HTR-8/SVneo (cell line): ENCODE measurements around the gene DDI2.
"Not testable (repeated sequence)": the region's sequence is repeated elsewhere in the genome, so short reads cannot be mapped to it uniquely, and the experiment has no call there.

Experiments
- DNase-seq: peaks from one replicate; pipeline ENCODE4 v3.0.0; 2011; ENCODE audit warnings: low spot score, mixed read lengths; ENCODE audit not compliant: insufficient read length
- FAIRE-seq: peaks from 2 replicates; lab custom pipeline; 2011; peaks lifted over from hg19 to GRCh38; lab: Jason Lieb, UNC

The DDI2 gene

DNA sequence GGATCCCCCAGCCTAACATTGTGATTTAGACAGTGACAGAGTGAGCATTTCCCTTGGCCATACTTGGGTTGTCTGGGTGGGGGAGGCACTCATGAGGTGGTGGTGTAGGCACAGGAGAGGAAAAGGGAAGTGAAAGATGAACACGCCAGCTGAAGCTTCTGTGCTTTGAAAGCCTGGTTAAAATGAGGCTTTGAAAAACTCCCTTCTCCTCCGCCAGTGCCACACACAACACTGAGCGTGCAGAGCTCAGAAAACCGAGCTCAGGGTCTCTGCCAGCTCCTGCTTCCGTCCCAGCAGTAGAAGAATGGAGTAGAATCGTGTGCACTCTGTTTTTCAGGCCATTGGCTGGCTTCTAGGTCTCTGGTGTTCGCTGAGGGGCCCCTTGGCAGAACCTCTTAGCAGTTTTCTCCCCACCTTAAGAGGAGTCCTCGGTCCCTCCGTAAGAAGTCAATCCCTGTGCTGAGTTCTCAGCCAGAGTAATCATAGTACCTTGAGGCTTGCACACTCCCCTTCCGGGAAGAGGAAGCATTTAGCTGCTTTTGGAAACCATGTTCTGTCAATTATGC is 79.8 kb downstream of the DDI2 start:
- DNase-seq (no peak), FAIRE-seq (no peak)

DNA sequence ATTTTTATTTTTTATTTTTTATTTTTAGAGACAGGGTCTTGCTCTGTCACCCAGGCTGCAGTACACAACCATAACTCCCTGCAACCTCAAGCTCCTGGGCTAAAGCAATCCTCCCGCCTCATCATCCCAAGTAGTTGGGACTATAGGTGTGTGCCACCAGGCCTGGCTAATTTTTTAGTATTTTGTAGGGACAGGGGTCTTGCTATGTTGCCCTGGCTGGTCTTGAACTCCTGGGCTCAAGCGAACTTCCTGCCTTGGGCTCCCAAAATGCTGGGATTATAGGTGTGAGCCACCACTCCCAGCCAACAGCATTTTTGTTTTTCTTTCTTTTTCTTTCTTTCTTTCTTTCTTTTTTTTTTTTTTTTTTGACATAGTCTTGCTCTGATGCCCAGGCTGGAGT is 80.9 kb downstream of the DDI2 start:
- FAIRE-seq (no peak), DNase-seq (no peak)

- not testable (repeated sequence) for DNase-seq, FAIRE-seq
These were observed 82.1 kb downstream of the DDI2 start for GRCh38 chr1:15699321-15699720.

GRCh38 chr1:15700508-15700907 is 83.2 kb downstream of the DDI2 start:
- FAIRE-seq: no peak
- DNase-seq: no peak

DNA sequence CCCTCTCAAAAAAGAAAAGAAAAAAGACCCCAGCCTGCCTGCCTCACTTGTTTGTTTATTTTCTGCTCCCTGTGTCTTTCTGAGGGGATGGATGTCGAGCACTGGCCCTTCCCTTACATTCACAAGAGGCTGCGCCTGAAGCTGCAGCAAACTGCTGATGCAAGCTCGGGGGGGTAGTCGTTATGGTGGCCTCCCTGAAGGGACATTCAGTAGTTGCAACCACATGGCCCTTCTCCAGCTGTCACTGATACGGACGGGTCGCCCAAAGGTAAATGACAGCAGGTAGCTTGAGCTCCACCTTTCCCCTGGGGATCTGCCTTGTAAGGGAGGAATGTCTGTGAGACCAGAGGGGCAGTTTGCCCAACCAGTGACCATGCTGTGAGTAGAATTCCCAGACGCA is 84.5 kb downstream of the DDI2 start:
- FAIRE-seq: no peak
- DNase-seq: no peak

GRCh38 chr1:15702722-15703550 is 85.7 kb downstream of the DDI2 start:
- FAIRE-seq (no peak), DNase-seq (no peak)

DNA sequence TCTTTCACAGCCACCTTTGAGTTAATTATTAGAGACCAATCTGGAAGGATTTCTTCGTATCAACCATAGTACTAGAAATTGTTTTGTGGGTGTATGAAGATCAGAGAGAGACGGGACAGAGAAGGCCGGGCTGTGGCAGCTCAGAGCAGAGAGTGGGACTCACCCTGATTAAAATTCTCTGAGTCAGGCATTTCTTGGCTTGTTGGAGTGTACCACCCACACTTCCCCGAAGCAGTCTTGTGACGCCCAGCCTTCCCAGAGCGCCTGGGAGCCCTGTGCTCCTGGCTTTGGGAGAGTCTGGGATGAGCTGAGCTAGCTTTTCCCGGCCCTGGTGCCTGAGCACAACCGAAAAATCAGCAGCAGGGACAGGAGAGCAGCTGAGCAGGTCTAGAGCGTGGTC is 86.3 kb downstream of the DDI2 start:
- DNase-seq (peak; percentile 71), FAIRE-seq (no peak)

- DNase-seq (no peak), FAIRE-seq (no peak)
These were observed 87.4 kb downstream of the DDI2 start for GRCh38 chr1:15704526-15705183.

DNA sequence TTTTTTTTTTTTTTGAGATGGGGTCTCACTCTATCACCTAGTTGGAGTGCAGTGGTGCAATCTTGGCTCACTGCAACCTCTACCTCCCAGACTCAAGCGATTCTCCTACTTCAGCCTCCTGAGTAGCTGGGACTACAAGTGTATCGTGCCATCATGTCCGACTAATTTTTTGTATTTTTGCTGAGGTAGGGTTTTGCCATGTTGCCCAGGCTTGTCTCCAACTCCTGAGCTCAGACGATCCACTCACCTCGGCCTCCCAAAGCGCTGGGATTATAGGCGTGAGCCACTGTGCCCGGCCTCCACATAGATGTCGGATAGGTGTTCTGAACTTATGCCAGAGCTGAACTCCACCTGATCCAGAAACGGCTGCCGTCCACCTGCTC is 87.9 kb downstream of the DDI2 start:
- no peak for DNase-seq
- FAIRE-seq: no peak

DNA sequence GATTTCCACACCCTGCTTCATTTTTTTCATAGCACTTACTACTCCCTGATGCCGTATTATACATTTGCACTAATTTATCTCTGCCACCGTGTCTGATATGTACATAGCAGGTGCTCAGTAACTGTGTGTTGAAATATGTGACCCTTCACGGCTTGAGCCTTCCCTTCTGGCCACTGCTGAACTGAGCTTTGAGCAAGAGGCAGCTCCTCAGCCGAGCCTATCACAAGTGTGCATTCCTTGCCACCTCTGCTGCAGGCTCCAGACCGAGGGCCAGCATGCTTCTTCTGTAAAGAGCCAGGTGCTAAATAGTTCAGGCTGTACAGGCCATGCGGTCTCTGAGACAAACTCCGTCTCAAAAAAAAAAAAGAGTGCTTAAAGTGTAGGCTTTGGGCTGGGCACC is 89.5 kb downstream of the DDI2 start:
- no peak for FAIRE-seq

DNA sequence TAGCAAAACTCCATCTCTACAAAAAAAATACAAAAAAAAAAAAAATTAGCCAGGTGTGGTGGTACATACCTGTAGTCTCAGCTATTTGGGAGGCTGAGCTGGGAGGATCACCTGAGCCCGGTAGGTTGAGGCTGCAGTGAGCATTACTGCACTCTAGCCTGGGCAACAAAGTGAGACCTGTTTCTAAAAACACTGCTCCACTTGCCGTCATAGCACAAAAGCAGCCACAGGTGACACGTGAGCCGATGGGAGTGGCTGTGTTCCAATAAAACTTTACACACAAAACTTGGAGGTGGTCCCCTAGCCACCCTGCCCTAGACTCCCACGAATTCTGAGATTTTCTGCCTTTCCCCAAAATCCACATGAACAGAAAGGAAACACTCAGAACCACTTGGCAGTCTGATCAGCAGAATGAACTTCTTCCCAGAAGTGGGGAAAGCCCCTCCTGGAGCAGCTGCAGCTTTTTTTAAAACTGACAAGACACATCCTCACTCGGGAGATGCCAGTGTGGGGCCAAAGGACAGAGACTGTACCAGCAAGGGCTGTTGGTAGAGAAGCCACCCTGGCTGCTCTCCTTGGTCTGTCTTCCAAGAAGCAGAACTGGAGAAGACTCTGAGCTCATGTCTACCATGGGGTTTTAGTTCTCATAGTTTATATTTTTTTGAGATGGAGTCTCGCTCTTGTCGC is 90.1 kb downstream of the DDI2 start:
- DNase-seq (no peak), FAIRE-seq (no peak)

More for the DNA sequence above, 89.5 kb downstream of the DDI2 start:
- DNase-seq: no peak

GRCh38 chr1:15708486-15709137 is 91.4 kb downstream of the DDI2 start:
- no peak for FAIRE-seq
- DNase-seq: no peak

GRCh38 chr1:15709226-15709625 is 92.0 kb downstream of the DDI2 start:
- no peak for FAIRE-seq
- no peak for DNase-seq

- FAIRE-seq (no peak), DNase-seq (no peak)
These were observed 94.9 kb downstream of the DDI2 start for GRCh38 chr1:15712168-15712567.

- no peak for DNase-seq
These were observed 97.3 kb downstream of the DDI2 start for GRCh38 chr1:15714406-15715136.

DNA sequence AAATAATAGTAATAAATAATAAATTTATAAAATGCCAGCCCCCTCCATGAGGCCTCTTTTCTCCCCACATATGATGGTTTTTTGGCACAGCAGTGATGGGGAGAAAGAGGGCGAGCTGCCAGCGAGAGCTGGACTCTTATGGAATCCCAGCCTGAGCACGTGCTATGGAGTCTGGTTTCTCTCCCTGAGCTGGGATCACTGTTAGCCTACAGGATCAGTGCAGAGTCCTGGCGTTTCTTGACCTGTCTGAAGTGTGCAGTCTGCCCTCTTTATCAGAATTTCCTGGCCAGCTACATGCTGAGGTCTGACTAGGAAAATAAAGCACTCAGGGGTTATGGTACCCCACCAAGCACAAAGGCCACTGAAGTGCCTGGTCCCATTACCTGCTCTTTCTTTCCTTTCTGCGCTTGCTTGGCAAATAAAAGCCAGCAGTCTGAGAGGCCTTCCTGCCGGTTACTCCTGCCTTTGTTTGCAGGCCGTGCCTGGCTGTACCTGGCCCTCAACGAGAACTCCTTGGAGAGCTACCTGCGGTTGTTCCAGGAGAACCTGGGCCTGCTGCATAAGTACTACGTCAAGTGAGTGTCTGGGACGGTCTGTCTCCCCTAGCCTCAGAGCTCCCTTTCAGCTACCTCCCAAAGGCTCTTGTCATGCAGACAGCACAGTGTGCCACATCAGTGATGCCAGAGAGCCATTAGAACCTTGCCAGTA is 100.3 kb downstream of the DDI2 start:
- FAIRE-seq: no peak
- no peak for DNase-seq

More at GRCh38 chr1:15714406-15715136, 97.3 kb downstream of the DDI2 start:
- no peak for FAIRE-seq

GRCh38 chr1:15718199-15718601 is 100.9 kb downstream of the DDI2 start:
- FAIRE-seq (no peak), DNase-seq (no peak)
